Lower leg skin (tissue), 3 donors: ENCODE results near the gene PPFIA1.

Source experiments
- CTCF ChIP-seq, 3 donors: fragments of 450-650 bp; IDR thresholded peaks; one replicate each; pipeline ENCODE4 v1.5.1; 2016; ENCODE audit warnings: antibody characterized with exemption in 3 of 3, mild to moderate bottlenecking in 3 of 3, moderate library complexity in 2 of 3
- POLR2A ChIP-seq, 2 donors: fragments of 450-650 bp; IDR thresholded peaks; one replicate each; pipeline ENCODE4 v1.6.1; 2016 to 2017; ENCODE audit warnings: antibody characterized with exemption in 2 of 2, mild to moderate bottlenecking in 1 of 2, moderate library complexity in 1 of 2

GRCh38 chr11:70229737-70230136 is 40.8 kb upstream of the PPFIA1 start:
- TF ChIP-seq CTCF (IDR thresholded peaks at IDR 0.05) (no peak), POLR2A (IDR thresholded peaks at IDR 0.05) (no peak)
